CD1c-positive myeloid dendritic cell (primary cell): ENCODE measurements around the gene DDX56.

ENCODE experiments used
- DNase-seq: peaks from one replicate; pipeline ENCODE4 v3.0.0-alpha.2; 2016; ENCODE audit errors: extremely low spot score

The DDX56 gene

DNA sequence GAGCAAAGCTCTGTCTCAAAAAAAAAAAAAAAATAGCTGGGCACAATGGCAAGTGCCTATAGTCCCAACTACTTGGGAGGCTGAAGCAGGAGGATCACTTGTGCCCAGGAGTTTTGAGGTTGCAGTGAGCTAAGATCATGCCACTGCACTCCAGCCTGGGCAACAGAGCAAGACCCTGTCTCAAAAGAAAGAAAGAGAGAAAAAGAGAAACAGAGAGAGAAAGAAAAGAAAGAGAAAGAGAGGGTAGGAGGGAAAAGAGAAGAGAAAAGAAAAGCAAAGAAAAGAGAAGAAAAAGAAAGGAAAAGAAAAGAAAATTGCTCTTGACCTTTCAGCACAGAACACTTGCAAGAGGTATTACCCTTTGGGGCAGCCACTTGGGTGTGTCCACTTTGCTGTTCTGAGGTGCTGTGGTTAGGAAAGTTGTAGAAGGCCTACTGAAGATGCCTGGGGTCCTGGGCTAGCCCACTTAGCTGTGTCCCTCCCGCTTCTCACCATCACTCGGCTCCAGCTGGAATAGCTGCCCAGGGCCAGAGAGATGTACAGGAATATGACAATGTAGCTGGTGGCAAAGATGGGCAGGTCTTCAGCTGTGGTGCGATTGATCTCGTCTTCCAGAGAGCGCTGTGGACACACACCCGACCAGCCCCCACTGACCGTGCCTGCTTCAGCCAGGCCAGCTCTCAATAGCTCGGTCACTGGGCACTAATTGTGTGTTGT, 38.2 kb downstream of the DDX56 start:
- no peak for DNase-seq

DNA sequence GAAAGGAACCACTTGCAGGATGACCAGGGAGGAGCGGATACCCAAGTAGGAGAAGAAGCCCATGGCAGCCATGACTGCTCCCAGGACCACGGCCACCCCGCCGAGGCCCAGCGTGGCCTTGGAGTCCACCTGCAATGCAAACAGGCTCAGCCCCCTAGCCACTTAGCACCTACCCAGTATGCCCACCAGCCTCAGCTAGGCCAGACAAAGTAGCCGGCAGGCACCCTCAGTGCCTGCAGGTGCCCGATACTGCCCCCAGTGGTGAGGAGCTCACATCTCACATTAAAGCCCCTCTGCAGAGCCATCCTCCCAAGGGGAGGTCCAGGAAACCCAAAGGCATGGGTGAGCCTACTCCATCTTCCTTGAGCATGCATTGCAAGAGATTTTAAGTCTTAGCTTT, 39.2 kb downstream of the DDX56 start:
- peak; percentile 40 for DNase-seq

DNA sequence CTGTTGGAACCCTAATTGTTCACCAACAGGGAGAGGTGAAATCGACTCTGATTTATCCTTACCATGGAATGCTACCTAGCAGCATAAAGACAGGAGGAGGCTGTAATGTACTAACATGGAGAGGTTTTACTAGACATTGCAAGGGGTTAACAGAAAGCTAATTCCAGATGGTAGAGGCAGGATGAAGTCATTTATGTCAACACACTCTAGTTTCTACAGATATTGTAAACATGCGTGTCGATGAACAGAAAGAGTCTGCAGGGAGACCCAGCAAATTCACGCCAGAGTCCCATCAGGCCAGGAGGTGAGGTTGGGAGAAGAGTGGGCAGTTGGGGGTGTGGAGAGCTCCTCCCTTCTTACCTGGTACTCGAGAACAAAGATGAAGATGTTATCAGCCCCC, 39.6 kb downstream of the DDX56 start:
- no peak for DNase-seq

DNA sequence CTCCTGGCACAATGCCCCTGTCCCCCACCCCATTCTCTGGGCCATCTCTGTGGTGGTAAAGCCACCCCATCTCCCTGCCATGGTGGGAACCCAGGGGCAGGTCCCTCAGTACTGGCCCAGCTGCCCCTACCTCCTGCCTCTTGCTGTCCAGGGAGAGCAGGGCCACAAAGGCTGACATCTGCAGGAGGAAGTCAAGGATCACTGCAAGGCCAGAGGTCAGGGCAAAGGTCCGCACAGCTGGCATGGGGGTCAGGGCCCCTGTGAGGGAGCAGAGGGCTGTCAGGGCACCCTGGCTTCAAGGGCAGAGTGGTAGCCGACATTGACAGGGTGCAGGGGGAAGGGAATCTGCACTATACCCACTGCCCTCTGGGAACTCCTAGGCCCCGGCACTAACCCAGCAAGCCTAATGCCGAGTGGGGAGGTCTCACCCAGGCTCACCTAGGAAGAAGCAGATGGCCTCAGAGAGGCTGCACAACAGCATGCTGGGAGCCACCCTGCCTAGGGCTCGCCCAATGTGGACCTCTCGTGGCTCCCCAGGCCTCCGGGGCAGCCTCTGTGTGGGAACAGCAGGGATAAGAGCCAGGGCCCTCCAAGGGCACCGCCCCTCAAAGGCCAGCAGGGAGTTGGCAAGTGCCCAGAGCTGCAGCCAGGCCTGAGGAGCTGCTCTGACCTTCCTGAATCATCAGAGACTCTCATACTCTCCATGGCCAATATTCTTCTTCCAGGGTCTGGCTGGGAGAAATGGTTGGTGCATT, 40.2 kb downstream of the DDX56 start:
- no peak for DNase-seq

DNA sequence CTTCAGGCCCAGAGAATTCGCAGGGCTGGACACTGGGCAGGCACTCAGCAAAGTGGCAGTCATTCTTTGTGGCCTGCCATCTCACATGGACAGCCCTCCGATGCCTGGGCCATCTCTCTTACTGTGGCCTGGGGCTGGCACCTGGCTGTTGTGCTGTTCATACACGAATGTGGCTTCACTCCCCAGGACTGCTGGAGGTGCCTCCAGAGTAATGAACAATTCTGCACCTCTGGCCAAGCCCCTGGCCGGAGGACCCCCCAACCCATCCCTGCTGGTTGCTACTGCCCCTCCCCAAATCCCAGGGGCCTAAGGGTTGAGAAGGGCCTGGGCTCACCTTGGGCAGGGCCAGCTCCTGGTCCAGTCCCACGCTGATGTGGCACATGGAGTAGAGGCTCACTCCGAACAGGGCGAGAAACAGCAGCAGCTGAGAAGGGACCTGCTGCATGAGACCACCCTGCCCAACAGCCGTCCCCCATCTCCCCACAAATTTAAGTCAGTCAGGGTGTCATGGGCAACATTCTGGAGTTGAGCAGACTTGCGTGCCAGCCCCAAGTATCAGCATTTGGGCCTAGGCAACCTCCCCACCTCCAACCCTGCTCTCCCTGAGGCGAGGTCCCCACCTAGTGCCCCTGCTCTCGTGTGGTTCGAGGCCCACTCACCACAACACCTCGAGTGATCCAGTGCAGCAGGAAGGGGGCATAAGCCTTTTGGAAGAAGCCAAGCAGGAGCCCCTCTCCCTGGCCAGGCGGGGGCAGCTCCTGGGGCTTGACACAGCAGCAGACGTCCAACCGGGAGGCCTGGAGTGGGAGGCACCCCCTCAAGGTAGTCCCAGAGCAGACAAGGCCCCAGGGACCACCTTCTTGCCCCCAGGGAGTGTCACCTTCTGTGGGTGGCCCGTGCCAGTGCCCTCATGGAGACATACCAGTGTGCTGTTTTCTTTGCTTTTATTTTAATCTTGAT, 42.0 kb downstream of the DDX56 start:
- no peak for DNase-seq

DNA sequence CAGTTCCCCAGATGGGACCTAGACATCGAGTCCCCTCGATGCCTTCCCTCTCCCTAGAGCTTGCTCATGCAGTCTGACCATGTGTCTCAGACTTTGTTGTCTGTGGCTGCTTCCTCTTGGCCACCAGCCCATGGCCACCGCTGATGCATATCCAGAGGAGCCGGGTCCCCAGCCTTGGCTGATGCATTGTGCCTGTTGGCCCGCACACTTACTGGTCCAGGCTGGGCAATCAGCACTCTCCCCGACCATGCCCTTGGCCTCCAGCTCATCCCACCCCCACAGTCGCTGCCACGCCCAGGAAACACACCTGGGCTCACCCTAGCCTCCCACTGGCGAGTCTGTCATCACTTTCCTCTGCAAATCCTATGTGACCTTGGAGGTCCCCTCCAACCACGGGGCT, 42.7 kb downstream of the DDX56 start:
- DNase-seq, result no peak

DNA sequence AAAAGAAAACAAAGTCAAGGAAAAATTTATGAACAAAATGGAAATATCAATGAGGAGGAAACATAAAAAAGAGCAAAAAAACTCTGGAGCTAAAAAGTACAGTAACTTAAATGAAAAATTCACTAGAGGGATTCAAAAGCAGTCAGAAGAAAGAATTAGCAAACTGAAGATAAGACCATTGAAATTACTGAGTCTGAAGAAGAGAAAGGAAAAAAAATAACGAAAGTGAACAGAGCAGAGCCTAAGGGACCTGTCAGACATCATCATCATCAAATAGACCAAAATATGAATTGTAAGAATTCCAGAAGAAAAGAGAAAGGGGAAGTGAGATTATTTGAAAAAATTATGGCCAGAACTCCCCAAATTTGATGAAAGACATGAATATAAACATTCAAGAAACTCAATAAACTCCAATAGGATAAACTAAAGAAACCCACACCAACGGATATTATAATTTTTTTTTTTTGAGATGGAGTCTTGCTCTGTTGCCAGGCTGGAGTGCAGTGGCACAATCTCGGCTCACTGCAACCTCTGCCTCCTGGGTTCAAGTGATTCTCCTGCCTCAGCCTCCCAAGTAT, 48.8 kb downstream of the DDX56 start:
- DNase-seq, result no peak

DNA sequence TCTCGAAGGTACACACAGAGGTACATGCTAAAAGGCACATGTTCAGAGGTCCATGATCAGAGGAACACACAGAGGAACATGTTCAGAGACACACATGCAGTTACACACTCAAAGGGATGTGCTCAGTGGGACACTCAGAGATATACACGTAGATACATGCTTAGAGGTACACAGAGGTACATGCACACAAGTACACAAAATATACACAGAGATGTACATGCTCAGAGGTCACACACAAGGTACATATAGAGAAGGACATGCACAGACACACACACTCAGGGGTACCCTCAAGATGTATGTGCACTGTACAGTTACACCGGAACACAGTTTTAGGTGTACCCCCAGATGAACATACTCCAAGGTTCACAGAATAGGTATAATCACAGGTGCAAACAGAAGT, 51.4 kb downstream of the DDX56 start:
- no peak for DNase-seq

DNA sequence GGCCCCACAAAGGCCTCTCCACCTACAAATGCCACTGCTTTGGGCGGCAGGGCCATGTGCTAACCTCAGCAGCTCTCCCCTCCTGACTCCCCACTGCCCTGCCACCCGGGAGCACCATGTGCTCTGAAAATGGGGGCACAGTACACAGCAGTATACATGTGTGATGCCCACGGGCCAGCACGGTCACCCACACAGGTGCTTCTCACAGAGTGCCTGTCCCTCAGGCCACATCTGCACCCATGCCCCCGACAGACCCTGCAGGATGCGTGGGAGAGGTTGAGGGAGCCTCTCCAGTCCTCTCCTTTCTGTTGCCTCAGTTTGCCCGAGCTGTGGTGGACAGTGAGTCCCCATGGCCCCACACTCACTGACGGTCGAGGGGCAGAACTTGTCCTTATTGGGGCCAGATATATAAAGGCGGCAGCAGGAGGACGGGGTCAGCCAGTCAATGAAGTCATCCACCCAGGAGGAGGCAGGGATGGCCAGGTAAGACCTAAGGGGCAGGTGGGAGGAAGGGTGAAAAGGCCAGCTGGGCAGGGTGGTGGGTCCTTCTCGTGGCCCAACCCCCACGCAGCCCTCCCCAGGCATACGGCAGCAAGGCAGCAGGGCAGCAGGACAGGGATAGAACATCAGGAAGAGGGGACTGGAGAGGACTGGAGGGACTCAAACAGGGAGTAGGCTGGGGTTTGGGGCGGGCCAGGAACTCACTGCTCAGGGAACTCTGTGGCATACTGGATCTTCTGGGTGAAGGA, 52.2 kb downstream of the DDX56 start:
- DNase-seq, result no peak

DNA sequence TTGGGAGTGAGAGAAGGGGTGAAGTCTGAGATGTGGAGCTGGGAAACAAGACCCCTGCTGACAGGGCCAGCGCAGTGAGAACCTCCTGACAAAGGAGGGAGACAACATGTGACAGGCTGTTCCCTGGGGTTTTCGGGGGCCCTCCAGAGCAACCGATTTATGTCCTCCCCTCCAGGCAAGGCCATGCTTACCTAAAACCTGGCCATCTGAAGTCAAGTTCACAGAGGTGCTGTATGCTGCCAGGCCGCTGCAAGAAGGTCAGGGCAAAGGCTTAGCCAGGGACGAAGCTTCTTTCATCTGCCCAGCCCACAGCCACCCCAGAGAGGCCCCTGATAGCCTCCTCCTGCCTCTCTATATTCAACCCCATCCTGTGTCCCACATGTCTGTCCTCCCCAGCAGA, 53.1 kb downstream of the DDX56 start:
- DNase-seq, result no peak

DNA sequence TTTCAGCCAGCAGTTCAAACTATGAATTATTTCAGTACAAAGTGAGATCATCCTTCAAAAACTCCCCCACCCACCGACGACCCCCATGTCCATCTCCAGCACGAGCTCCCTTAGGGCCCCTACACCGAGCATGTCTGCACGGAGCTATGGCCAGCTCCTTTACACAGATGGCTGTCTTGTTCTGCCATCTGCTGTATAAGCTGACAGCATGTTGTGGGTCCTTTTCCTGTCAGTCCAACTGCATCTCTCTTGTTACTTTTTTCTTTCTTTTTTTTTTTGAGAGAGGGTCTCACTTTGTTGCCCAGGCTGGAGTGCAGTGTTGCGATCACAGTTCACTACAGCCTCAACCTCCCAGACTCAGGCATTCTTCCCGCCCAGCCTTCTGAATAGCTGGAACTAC, 54.2 kb downstream of the DDX56 start:
- no peak for DNase-seq

DNA sequence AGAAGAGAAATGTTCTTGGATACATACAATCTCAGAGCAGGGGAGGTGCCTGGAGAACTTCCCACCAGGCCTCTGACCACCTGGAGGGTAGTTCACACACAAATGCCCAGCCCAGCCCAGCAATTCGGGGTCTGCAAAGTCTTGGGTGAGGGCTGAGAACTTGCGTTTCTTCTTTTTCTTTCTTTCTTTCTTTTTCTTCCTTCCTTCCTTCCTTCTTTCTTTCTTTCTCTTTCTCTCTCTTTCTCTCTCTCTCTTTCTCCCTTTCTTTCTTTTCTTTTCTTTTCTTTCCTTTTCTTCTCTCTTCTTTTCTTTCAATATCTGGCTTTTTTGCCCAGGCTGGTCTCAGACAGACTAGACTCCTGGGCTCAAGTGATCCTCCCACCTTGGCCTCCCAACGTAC, 54.9 kb downstream of the DDX56 start:
- no peak for DNase-seq

DNA sequence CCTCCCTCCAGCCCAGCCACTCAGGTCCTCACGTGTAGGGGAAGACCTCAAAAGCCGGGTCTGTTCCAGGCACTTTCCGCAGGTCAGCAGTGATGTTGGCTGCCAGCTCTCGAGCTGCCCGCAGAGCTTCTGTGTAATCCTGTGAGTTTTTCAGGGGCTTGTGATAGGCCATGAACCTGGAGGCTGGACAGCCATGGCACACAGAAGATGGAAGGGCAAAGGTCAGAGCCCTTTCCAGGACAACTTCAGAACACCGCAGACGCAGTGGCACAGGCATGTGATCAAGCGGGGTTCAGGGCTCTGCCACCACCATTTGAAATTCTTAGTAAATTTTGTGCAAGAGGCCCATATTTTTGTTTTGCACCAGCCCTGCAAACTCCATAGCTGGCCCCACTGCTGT, 56.5 kb downstream of the DDX56 start:
- DNase-seq, result no peak
